ENCODE data around the gene MNS1. TPM values are rescaled to one million over a fixed set of nuclear protein-coding genes. Genes with fewer than 3 reads are reported as not detected.

The MNS1 gene
- polyA plus RNA-seq, 3 donors = 0.03 to 0.29 TPM; not detected in 1

GRCh38 chr15:56393277-56393676 is 71.7 kb downstream of the MNS1 start:
- no peak overlapping the region for H3K27ac ChIP-seq (ENCODE audit: low read depth in 1 of 2, low read length in 2 of 2)
- peaks cover 2 to 13% (median 6%) of the 10 kb centered on the region in 7 donors for H3K9me3 Mint-ChIP-seq
- H3K36me3 Mint-ChIP-seq = no peaks in the 10 kb centered on the region
- H3K4me1 Mint-ChIP-seq = no peaks in the 10 kb centered on the region
- H3K4me3 Mint-ChIP-seq = no peak overlapping the region
- no peaks in the 10 kb centered on the region for H3K36me3 ChIP-seq (replicated peaks in 1 of 2; ENCODE audit: control insufficient read depth in 1 of 2, insufficient read depth in 2 of 2, low read length in 2 of 2)
- no peak overlapping the region for H2AFZ ChIP-seq (ENCODE audit: insufficient read depth, low read depth, low read length, poor library complexity, severe bottlenecking)
- WGBS (ENCODE audit: insufficient coverage) = no CpG with 5 or more reads among the region's 1 CpG
- H3K4me1 ChIP-seq (ENCODE audit: control insufficient read depth in 1 of 2, insufficient read depth in 2 of 2, low read length in 2 of 2) = no peaks in the 10 kb centered on the region
- no peaks in the 10 kb centered on the region for H3K27me3 ChIP-seq (ENCODE audit: control insufficient read depth in 2 of 2, insufficient read depth in 2 of 2, low read length in 2 of 2)
- H3K27me3 Mint-ChIP-seq (ENCODE audit: low read depth in 3 of 3) = no peaks in the 10 kb centered on the region
- peaks cover 0 to 8% of the 10 kb centered on the region in 2 donors for H3K9me3 ChIP-seq (replicated peaks in 1 of 2; ENCODE audit: control insufficient read depth in 1 of 2, insufficient read depth in 1 of 2, low read length in 2 of 2)
- H3K9ac ChIP-seq (ENCODE audit: insufficient read depth, low read length, poor library complexity, severe bottlenecking) = no peak overlapping the region
- no peak overlapping the region for H3K27ac Mint-ChIP-seq
- TF ChIP-seq CTCF (IDR thresholded peaks at IDR 0.05) = no peak
- no peaks in the 10 kb centered on the region for H4K20me1 ChIP-seq (ENCODE audit: insufficient read depth, low read length)
- H3K79me2 ChIP-seq (ENCODE audit: insufficient read depth, low read length) = no peaks in the 10 kb centered on the region
- intact Hi-C loops (cut with micrococcal nuclease) = no loop called here
- DNase-seq = no peak
- H3K4me3 ChIP-seq (replicated peaks in 1 of 3; ENCODE audit: low read depth in 2 of 3, low read length in 3 of 3) = no peak overlapping the region
- no peak overlapping the region for H3K4me2 ChIP-seq (replicated peaks; ENCODE audit: extremely low read depth, low read length, poor library complexity, severe bottlenecking)

GRCh38 chr15:56390739-56391267 is 74.1 kb downstream of the MNS1 start:
- no peak for TF ChIP-seq CTCF (IDR thresholded peaks at IDR 0.05)
- H3K4me1 Mint-ChIP-seq = no peaks in the 10 kb centered on the region
- Histone ChIP-seq H3K79me2 (ENCODE audit: insufficient read depth, low read length) (no peaks in the 10 kb centered on the region), H4K20me1 (ENCODE audit: insufficient read depth, low read length) (no peaks in the 10 kb centered on the region), H3K4me1 (ENCODE audit: control insufficient read depth in 1 of 2, insufficient read depth in 2 of 2, low read length in 2 of 2) (no peaks in the 10 kb centered on the region), H3K4me2 (replicated peaks; ENCODE audit: extremely low read depth, low read length, poor library complexity, severe bottlenecking) (no peak overlapping the region), H3K36me3 (replicated peaks in 1 of 2; ENCODE audit: control insufficient read depth in 1 of 2, insufficient read depth in 2 of 2, low read length in 2 of 2) (no peaks in the 10 kb centered on the region), H3K9ac (ENCODE audit: insufficient read depth, low read length, poor library complexity, severe bottlenecking) (no peak overlapping the region), H3K27ac (ENCODE audit: low read depth in 1 of 2, low read length in 2 of 2) (no peak overlapping the region), H3K9me3 (replicated peaks in 1 of 2; ENCODE audit: control insufficient read depth in 1 of 2, insufficient read depth in 1 of 2, low read length in 2 of 2) (no peaks in the 10 kb centered on the region), H3K4me3 (replicated peaks in 1 of 3; ENCODE audit: low read depth in 2 of 3, low read length in 3 of 3) (no peak overlapping the region), H3K27me3 (ENCODE audit: control insufficient read depth in 2 of 2, insufficient read depth in 2 of 2, low read length in 2 of 2) (no peaks in the 10 kb centered on the region), H2AFZ (ENCODE audit: insufficient read depth, low read depth, low read length, poor library complexity, severe bottlenecking) (no peak overlapping the region)
- H3K36me3 Mint-ChIP-seq = no peaks in the 10 kb centered on the region
- H3K9me3 Mint-ChIP-seq = peaks cover 0 to 2% (median 0%) of the 10 kb centered on the region in 7 donors
- H3K27me3 Mint-ChIP-seq (ENCODE audit: low read depth in 3 of 3) = no peaks in the 10 kb centered on the region
- H3K4me3 Mint-ChIP-seq = no peak overlapping the region
- no peak for DNase-seq
- intact Hi-C loops (cut with micrococcal nuclease) = no loop called here
- H3K27ac Mint-ChIP-seq = no peak overlapping the region
- no CpG with 5 or more reads among the region's 2 CpGs for WGBS (ENCODE audit: insufficient coverage)
